ENCODE results near the gene ASIC3.

- TF ChIP-seq, protein P1, sequence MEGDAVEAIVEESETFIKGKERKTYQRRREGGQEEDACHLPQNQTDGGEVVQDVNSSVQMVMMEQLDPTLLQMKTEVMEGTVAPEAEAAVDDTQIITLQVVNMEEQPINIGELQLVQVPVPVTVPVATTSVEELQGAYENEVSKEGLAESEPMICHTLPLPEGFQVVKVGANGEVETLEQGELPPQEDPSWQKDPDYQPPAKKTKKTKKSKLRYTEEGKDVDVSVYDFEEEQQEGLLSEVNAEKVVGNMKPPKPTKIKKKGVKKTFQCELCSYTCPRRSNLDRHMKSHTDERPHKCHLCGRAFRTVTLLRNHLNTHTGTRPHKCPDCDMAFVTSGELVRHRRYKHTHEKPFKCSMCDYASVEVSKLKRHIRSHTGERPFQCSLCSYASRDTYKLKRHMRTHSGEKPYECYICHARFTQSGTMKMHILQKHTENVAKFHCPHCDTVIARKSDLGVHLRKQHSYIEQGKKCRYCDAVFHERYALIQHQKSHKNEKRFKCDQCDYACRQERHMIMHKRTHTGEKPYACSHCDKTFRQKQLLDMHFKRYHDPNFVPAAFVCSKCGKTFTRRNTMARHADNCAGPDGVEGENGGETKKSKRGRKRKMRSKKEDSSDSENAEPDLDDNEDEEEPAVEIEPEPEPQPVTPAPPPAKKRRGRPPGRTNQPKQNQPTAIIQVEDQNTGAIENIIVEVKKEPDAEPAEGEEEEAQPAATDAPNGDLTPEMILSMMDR (IDR thresholded peaks at IDR 0.05; ENCODE audit: low read length) = no peak
- no peak for TF ChIP-seq EZH2phosphoT487 (IDR thresholded peaks at IDR 0.05; ENCODE audit: low read length)
- no peak for TF ChIP-seq EZH2 (optimal IDR thresholded peaks at IDR 0.05; ENCODE audit: low read depth, low read length)
Observed at GRCh38 chr7:151062399-151063211, 14.3 kb downstream of the ASIC3 start.

Data from MM.1S (cell line).